GM12873 (cell line): Measurements from ENCODE around the gene IFITM1.

Experiments
- CTCF ChIP-seq: IDR thresholded peaks from 2 replicates; pipeline ENCODE4 v1.5.1; 2012; ENCODE audit warnings: low read depth, mild to moderate bottlenecking, moderate library complexity, low read length, control low read depth; ENCODE audit not compliant: insufficient read depth; ENCODE audit errors: missing control alignments

Gene IFITM1

GRCh38 chr11:284105-285020 is 29.5 kb upstream of the IFITM1 start:
- TF ChIP-seq CTCF: no peak

DNA sequence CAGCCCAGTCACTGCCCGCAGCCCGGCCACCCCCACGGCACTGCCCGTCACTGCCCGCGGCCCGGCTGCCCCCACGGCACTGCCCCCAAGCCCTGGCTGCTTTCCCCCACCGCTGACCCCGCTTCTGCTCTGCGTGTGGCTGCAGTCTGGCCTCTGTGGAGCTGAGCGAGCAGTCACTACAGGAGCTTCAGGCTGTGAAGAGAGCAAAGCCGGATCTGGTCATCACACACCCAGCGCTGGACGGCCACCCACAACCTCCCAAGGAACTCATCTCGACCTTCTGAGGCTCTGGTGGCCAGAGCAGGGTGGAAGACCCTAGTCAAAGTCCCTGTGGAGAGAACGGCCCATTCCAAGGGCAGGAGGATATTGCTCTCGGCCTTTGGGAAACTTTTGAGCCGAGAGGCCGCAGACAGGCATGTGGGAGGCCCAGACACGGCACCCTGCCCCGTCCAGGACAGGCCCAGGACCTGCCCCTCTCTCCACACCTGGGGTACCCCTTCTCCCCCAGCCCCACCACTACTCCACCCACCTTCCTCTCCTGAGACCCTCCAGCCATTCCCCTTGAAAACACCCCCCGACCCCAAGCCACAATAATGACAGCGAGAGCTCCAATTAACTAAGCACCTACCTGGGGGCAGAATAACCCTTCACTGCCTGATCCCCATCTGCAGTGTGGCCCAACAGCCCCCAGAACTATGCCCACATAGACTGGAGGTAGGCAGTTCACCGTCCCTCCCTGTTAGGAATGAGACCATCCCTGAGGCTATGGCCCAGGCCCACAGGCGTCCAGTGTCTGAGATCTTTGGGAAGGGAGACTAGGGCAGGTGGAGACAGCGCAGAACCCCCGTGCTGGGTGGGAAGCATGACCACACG is 28.6 kb upstream of the IFITM1 start:
- no peak for TF ChIP-seq CTCF

DNA sequence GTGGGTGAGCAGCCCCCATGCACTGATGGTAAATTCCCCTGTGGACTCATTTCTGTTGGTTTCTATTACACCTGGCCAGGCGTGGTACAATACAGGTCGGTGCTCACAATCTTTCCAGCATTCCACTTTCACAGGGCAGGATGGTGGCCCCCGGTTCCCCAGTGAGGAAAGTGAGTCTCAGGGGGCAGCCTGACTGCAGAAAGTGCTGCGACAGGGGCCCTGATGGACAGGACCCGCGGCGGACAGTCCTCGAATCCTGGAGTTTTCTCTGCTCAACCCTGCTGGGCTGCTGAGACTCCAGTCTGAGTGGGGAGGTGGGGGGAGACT is 28.0 kb upstream of the IFITM1 start:
- no peak for TF ChIP-seq CTCF

- no peak for TF ChIP-seq CTCF
Measured at GRCh38 chr11:287821-288477, 25.9 kb upstream of the IFITM1 start.

- no peak for TF ChIP-seq CTCF
Measured at GRCh38 chr11:288478-289397, 25.1 kb upstream of the IFITM1 start, which contains the start of gene PGGHG. Gene PGGHG (plus strand): TSS chr11:289126. CDS start chr11:289817, 691 bp downstream.

DNA sequence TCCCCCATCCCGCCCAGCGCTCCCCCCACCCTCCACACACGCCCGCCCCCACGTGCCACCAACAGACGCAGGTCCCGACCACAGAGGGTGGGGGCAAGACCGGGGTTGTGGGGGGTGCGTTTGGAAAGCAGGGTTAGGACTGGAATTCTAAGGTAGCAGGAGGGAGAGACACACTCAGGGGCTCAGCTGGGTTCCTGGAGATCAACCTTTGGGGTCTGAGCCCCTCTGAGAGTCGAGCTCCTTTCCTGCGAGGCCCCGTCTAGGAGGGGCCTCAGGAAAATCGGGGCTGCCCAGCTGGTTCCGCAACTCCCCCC is 24.5 kb upstream of the IFITM1 start:
- TF ChIP-seq CTCF: no peak
